Neutrophil (primary cell): ENCODE results near the gene CCDC8.

ENCODE experiments used
- H3K27ac ChIP-seq: fragments of 200-600 bp; sonication (generic); 2 replicates; pipeline ENCODE4 v1.5.1; 2016; ENCODE audit warnings: mild to moderate bottlenecking, moderate library complexity
- H3K27me3 ChIP-seq: fragments of 200-600 bp; sonication (generic); 2 replicates; pipeline ENCODE4 v1.6.0; 2016; ENCODE audit warnings: mild to moderate bottlenecking
- H3K36me3 ChIP-seq: fragments of 200-600 bp; sonication (generic); 2 replicates; pipeline ENCODE4 v1.5.1; 2017
- H3K4me1 ChIP-seq, 2 experiments: fragments of 200-600 bp in 1 of 2; sonication (generic) in 1 of 2; 1 replicate in 1 of 2; 2 replicates in 1 of 2; pipeline versions ENCODE4 v1.5.1 to v1.6.1; 2013 to 2016; ENCODE audit warnings: low read depth in 1 of 2, low read length in 1 of 2, mild to moderate bottlenecking in 1 of 2, moderate library complexity in 1 of 2; ENCODE audit not compliant: control insufficient read depth in 1 of 2, insufficient read depth in 1 of 2
- H3K4me3 ChIP-seq, 2 experiments: fragments of 200-600 bp in 1 of 2; sonication (generic) in 1 of 2; 1 replicate in 1 of 2; 2 replicates in 1 of 2; pipeline ENCODE4 v1.5.1; 2013 to 2016; ENCODE audit warnings: low read depth in 1 of 2, low read length in 1 of 2, mild to moderate bottlenecking in 1 of 2, moderate library complexity in 1 of 2
- H3K9me3 ChIP-seq: fragments of 200-600 bp; sonication (generic); 2 replicates; pipeline ENCODE4 v1.5.1; 2016
- CTCF ChIP-seq: fragments of 200-600 bp; sonication (generic); IDR thresholded peaks from 2 replicates; pipeline ENCODE4 v1.5.1; 2016; ENCODE audit warnings: antibody characterized with exemption

CCDC8 gene

DNA sequence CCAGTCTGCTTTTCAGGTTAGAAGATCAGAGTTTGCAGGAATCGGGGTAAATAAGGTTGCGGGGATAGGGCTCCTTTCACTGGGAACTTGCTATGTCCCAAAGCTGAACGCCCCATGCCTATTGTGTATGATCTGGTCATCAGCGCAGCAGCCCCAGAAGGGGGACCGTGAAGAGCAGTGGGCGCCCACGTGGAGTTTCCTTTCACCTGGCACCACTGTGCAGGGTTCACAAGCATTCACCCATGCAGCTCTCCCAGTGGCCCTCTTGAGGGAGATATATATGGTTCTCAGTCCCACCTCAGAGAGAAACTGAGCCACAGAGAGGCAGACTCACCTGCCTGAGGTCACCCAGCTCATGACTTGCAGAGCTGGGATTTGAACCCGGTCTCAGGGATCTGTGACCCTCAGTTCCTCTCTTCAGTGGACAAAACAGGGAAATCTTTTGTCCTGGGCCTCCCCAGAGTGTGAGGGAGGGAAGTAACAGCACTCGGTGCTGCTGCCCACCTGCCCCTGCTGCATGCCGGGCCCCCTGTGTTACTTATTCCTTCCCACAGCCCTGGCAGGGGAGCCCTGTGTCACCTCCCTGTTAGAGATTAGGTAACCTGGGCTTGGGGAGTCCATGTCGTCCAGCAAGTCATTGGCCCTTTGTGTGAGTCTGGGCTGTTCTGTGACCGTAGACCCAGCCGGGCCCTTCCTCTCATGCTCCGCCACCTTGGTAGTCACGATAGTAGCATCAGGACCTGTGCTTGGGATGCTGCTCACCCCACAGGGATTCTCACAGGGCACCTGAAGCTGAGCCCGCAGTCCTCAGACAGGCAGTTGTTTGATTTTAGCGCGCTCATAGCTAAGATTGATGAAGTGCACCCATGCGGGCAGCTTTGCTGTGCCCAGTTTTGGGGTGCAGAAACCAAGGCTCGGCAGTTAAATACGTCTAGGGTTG, 38.6 kb downstream of the CCDC8 start:
- Histone ChIP-seq H3K27ac (no peak overlapping the region), H3K9me3 (no peaks in the 10 kb centered on the region), H3K4me3 (no peak overlapping the region), H3K4me1 (no peaks in the 10 kb centered on the region), H3K36me3 (peaks cover 32% of the 10 kb centered on the region), H3K27me3 (no peaks in the 10 kb centered on the region)
- no peak for TF ChIP-seq CTCF

GRCh38 chr19:46373491-46374359, 39.6 kb downstream of the CCDC8 start:
- no peak for TF ChIP-seq CTCF
- Histone ChIP-seq H3K4me3 (no peak overlapping the region), H3K27ac (no peak overlapping the region)

GRCh38 chr19:46372901-46373490, 40.4 kb downstream of the CCDC8 start:
- no peaks in the 10 kb centered on the region for H3K4me1 ChIP-seq
- peaks cover 26% of the 10 kb centered on the region for H3K36me3 ChIP-seq
- no peak overlapping the region for H3K4me3 ChIP-seq
- TF ChIP-seq CTCF: no peak
- H3K9me3 ChIP-seq: no peaks in the 10 kb centered on the region
- no peak overlapping the region for H3K27ac ChIP-seq
- no peaks in the 10 kb centered on the region for H3K27me3 ChIP-seq

More at GRCh38 chr19:46373491-46374359, 39.6 kb downstream of the CCDC8 start:
- H3K36me3 ChIP-seq: peaks cover 26% of the 10 kb centered on the region
- H3K4me1 ChIP-seq: no peaks in the 10 kb centered on the region
- no peaks in the 10 kb centered on the region for H3K9me3 ChIP-seq
- no peaks in the 10 kb centered on the region for H3K27me3 ChIP-seq

DNA sequence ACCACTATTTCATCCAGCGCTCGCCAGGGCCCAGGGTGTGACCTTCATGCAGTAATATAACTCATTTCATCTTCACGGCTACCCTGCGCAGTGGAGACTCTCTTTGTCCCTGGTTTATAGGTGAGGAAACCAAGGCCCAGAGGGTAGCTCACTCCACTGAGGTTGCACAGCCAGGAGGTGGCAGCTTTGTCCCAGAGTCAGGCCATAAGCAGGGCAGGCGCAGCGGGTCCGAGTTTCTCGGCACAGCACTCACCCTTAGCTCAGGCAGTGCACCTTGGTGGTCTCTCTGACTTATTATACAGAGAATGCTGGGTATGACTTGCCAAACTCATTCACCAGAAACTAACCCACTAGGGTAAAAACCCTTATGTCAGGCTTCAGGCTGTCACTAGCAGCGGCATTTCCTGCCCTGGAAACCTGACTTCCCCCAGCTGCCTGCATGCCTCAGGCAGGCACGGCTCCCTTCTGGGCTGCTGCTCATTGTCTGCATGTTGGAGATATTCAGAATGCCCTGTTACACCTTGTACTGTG, 41.9 kb downstream of the CCDC8 start:
- Histone ChIP-seq H3K27ac (no peak overlapping the region), H3K27me3 (no peaks in the 10 kb centered on the region), H3K9me3 (no peaks in the 10 kb centered on the region), H3K4me1 (no peaks in the 10 kb centered on the region), H3K4me3 (no peak overlapping the region), H3K36me3 (peaks cover 18% of the 10 kb centered on the region)
- no peak for TF ChIP-seq CTCF

- Histone ChIP-seq H3K9me3 (no peaks in the 10 kb centered on the region), H3K4me1 (no peaks in the 10 kb centered on the region)
These were observed 43.5 kb downstream of the CCDC8 start for GRCh38 chr19:46369817-46370216.

More at GRCh38 chr19:46369817-46370216, 43.5 kb downstream of the CCDC8 start:
- H3K4me3 ChIP-seq: no peak overlapping the region
- H3K27me3 ChIP-seq: no peaks in the 10 kb centered on the region
- peaks cover 4% of the 10 kb centered on the region for H3K36me3 ChIP-seq
- no peak for TF ChIP-seq CTCF
- H3K27ac ChIP-seq: no peak overlapping the region
